Prostate gland (tissue), 2 donors: ENCODE results near the gene SLCO3A1.

Source experiments
- CTCF ChIP-seq, 4 experiments: fragments of 200-600 bp in 2 of 4; fragments of 450-650 bp in 2 of 4; sonication (generic) in 2 of 4; IDR thresholded peaks; 1 replicate in 3 of 4; 2 replicates in 1 of 4; pipeline ENCODE4 v1.5.1; 2016 to 2019; ENCODE audit warnings: antibody characterized with exemption in 4 of 4, mild to moderate bottlenecking in 2 of 4, moderate library complexity in 2 of 4
- POLR2A ChIP-seq: fragments of 450-650 bp; IDR thresholded peaks from one replicate; pipeline ENCODE4 v1.6.1; 2016; ENCODE audit warnings: antibody characterized with exemption, mild to moderate bottlenecking

GRCh38 chr15:92033314-92033713 is 179.8 kb downstream of the SLCO3A1 start:
- no peak for TF ChIP-seq CTCF (IDR thresholded peaks at IDR 0.05)
- TF ChIP-seq POLR2A: no peak
